ENCODE results near the gene HDAC9. TPM values are rescaled to one million over a fixed set of nuclear protein-coding genes. Genes with fewer than 3 reads are reported as not detected.

HDAC9 gene
- total RNA-seq, 4 donors from 2014 or later, result 54.8 to 96.2 (median 87.2) TPM

GRCh38 chr7:18772567-18772965 is 277.0 kb downstream of the HDAC9 start:
- Histone ChIP-seq H3K4me3 (no peak overlapping the region), H3K36me3 (no peaks in the 10 kb centered on the region), H3K4me1 (no peaks in the 10 kb centered on the region), H3K27ac (no peak overlapping the region), H3K9me3 (no peaks in the 10 kb centered on the region), H3K27me3 (no peaks in the 10 kb centered on the region)
- TF ChIP-seq POLR2A (IDR thresholded peaks at IDR 0.05) (no peak), CTCF (IDR thresholded peaks at IDR 0.05) (no peak)
- no peak for DNase-seq
- intact Hi-C loops (cut with DNase I; ENCODE audit: low total_unique reads), result no loop called here

- TF ChIP-seq CTCF (IDR thresholded peaks at IDR 0.05) (no peak), POLR2A (IDR thresholded peaks at IDR 0.05) (no peak)
- Histone ChIP-seq H3K27me3 (no peaks in the 10 kb centered on the region), H3K4me3 (no peak overlapping the region), H3K27ac (no peak overlapping the region), H3K4me1 (no peaks in the 10 kb centered on the region), H3K9me3 (no peaks in the 10 kb centered on the region), H3K36me3 (no peaks in the 10 kb centered on the region)
- DNase-seq, result no peak
- intact Hi-C loops (cut with DNase I; ENCODE audit: low total_unique reads), result no loop called here
Observed at GRCh38 chr7:18777314-18777713, 281.8 kb downstream of the HDAC9 start.

GRCh38 chr7:18778594-18778993 is 283.0 kb downstream of the HDAC9 start:
- Histone ChIP-seq H3K4me3 (no peak overlapping the region), H3K4me1 (no peaks in the 10 kb centered on the region), H3K27me3 (no peaks in the 10 kb centered on the region), H3K27ac (no peak overlapping the region), H3K9me3 (no peaks in the 10 kb centered on the region), H3K36me3 (no peaks in the 10 kb centered on the region)
- TF ChIP-seq CTCF (IDR thresholded peaks at IDR 0.05) (no peak), POLR2A (IDR thresholded peaks at IDR 0.05) (no peak)
- intact Hi-C loops (cut with DNase I; ENCODE audit: low total_unique reads), result no loop called here
- DNase-seq, result no peak

- TF ChIP-seq POLR2A (IDR thresholded peaks at IDR 0.05), result no peak
- TF ChIP-seq CTCF (IDR thresholded peaks at IDR 0.05), result no peak
- Histone ChIP-seq H3K4me1 (no peaks in the 10 kb centered on the region), H3K27me3 (no peaks in the 10 kb centered on the region), H3K4me3 (no peak overlapping the region), H3K9me3 (no peaks in the 10 kb centered on the region), H3K36me3 (no peaks in the 10 kb centered on the region), H3K27ac (no peak overlapping the region)
- intact Hi-C loops (cut with DNase I; ENCODE audit: low total_unique reads), result no loop called here
- no peak for DNase-seq
Observed at GRCh38 chr7:18780266-18780665, 284.7 kb downstream of the HDAC9 start.

GRCh38 chr7:18780938-18781337 is 285.4 kb downstream of the HDAC9 start:
- TF ChIP-seq CTCF (IDR thresholded peaks at IDR 0.05) (no peak), POLR2A (IDR thresholded peaks at IDR 0.05) (no peak)
- Histone ChIP-seq H3K4me3 (no peak overlapping the region), H3K27ac (no peak overlapping the region), H3K27me3 (no peaks in the 10 kb centered on the region), H3K36me3 (no peaks in the 10 kb centered on the region), H3K9me3 (no peaks in the 10 kb centered on the region), H3K4me1 (no peaks in the 10 kb centered on the region)
- intact Hi-C loops (cut with DNase I; ENCODE audit: low total_unique reads), result no loop called here
- no peak for DNase-seq
